KG1 (cell line): ENCODE results near the gene NDUFAF3.
A peak's percentile ranks its signal among the peaks of the same experiment; 100 is the strongest.
"Not testable (repeated sequence)": the region's sequence is repeated elsewhere in the genome, so short reads cannot be mapped to it uniquely, and the experiment has no call there.

Experiments
- DNase-seq: peaks from one replicate; lab custom pipeline; 2025; lab: John Stamatoyannopoulos, UW

The NDUFAF3 gene

DNA sequence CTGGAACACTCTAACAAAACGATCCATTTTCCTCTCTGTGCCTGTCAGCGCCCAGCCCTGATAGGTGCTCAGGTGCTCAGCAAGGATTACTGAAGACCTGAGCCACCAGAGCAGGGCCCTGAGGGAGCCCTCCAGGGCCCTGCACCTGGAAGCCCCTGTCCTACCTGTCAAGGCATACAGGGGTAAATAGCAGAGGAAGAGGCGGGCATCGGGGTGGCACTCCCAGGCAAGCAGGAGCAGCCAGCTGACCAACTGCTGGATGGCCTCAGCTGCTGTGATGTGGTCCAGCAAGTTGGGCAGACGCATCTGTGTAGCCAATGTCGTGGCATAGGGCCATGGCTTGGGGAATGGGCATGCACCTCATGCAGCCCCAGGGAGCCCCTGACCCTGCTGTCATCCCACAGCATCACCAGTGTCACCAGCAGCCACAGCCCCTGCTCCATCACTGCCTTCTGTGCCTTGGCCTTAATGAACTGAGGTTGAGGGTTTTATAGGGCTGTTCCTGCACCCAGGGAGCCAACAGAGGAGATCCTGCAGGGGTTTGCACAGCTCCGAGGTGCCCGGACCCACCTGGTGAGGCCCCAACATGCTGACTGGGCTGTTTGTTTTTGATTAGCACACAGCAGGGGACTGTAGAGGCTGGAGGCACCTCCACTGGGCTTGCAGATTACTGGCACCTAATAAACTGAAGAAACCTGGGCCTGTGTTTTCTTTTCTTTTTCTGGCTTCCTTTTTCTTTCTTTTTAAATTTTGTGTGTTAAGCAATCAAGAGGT, 22.6 kb upstream of the NDUFAF3 start:
- no peak for DNase-seq

DNA sequence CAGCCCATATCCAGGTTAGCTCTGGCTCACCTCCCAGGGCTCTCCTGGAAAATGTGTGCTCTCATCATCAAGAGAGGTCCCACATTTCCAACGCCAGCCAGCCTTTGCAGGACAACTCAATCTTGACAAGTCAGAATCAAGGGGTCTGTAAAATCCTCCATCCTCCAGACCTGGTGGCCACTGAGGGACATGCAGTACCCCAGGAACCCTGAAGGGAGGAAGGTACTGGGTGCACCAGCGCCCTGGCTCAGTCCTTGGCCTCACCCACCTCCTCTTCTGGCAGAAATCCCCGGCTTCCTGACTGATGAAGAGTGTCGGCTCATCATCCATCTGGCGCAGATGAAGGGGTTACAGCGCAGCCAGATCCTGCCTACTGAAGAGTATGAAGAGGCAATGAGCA, 20.8 kb upstream of the NDUFAF3 start:
- no peak for DNase-seq

DNA sequence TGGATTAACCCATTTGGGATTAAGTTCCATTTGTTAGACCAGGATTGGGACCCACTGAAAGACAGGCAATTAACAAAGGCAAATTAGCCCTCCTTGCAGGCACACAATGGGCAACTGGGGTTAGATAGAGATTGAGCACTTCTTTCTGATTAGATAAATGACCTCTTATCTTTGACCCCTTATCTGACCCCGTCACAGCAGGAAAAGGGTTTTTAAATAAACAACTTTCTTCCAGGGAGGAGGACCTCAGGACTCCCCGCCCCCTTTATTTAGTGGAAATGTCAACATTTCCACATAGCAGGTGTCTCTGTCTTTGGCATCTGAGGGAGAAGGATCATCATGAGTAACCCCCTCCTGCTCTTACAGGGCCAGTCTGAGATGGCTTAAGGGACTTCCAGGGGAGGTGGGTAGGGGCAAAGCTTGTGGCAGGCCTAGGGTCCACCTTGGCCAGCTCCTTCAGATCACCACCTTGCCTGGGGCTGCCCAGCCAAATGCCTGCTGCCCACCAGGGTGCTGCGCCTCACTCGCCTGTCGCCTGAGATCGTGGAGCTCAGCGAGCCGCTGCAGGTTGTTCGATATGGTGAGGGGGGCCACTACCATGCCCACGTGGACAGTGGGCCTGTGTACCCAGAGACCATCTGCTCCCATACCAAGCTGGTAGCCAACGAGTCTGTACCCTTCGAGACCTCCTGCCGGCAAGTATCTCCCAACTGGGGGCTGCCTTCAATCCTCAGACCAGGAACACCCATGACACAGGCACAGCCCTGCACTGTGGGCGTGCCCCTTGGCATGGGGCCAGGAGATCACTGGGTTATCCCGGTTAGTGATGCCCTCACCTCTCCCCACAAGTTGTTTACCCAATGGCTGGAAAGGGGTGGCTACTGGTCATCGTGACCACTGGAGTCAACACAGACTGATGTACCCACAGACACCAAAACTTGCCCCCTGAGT, 17.3 kb upstream of the NDUFAF3 start:
- DNase-seq: no peak

DNA sequence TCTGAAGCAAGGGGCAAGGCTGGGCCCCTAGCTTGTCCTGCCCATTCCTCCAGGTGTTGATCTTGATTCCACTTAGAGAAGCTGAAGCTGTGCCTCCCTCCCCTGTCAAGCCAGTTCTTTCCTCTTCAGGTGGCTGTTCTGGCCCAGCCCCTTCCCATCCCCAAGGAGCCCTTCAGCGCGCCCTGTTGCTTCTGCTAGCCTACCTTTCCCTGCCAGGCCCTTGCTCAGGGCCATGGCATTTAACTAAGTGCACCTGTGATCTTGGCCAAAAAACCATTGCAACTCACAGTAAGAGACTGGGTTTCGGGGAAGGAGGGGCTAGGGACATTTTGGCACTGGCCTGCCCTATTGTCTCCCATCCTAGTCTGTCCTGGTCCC, 16.6 kb upstream of the NDUFAF3 start:
- no peak for DNase-seq

DNA sequence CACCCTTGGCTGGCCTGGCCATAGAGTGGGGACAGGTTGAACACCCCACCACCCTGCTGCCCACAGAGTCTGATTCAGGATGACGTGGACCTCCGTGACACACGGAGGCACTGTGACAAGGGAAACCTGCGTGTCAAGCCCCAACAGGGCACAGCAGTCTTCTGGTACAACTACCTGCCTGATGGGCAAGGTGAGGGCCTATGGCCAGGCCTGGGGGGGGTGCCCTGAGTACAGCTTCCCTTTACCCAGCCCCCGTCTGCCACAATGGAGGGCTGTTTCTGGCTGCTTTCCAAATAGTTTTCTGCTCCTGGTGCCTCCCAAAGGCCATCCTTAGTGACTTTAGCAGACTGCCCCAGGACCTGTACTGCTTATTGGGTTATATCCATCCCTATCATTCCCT, 15.9 kb upstream of the NDUFAF3 start:
- DNase-seq: no peak

DNA sequence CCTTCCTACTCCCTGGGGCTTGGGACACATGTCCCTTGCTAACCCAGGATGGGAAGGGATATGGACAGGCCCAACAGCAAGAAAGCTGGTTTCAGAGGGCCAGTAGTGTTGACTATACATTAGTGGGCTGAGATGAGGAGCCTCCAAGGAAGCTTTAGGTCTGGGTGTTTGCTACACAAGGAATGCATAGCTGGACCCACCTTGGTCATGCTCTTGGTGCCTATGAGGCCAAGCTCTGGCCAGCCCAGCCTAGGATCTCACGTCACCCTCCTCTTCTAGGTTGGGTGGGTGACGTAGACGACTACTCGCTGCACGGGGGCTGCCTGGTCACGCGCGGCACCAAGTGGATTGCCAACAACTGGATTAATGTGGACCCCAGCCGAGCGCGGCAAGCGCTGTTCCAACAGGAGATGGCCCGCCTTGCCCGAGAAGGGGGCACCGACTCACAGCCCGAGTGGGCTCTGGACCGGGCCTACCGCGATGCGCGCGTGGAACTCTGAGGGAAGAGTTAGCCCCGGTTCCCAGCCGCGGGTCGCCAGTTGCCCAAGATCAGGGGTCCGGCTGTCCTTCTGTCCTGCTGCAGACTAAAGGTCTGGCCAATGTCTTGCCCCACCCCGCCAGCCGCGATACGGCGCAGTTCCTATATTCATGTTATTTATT, 15.4 kb upstream of the NDUFAF3 start:
- DNase-seq: no peak

DNA sequence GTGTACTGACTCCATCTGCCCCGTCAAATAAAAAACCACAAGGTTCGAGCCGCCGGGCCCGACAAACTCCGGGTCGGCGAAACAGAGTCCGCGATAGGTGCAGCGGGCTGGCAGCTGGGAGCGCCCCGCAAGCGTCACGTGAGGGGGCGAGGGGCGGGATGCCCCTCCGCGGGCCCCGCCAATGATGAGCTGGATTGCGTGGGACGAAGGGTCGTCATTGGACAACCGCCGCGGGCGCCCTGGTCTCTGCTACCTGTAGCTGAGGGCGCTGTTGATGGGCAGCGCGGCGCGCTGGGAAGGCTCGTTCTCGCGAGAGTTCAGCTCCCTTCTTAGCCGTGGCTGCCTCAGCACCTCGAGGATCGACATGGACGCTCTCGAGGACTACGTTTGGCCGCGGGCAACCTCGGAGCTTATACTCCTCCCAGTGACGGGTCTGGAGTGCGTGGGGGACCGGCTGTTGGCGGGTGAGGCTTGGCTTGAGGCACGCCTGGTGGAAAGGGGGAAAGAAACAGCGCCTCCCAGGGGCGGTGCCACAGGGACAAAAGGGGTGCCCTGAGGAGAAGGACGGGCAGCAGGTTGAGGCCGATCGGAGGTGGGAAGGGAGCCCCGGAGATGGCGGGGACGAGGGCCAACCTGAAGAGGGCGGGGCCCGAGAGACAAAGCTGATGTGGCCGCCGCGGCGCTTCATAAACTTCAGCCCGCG, 14.7 kb upstream of the NDUFAF3 start, which contains the start of gene WDR6:
Gene WDR6 (plus strand): TSS at position 324 of the 703 bp plus-strand sequence. CDS start 41 bp downstream, at position 365.
- DNase-seq: peak; percentile 96

DNA sequence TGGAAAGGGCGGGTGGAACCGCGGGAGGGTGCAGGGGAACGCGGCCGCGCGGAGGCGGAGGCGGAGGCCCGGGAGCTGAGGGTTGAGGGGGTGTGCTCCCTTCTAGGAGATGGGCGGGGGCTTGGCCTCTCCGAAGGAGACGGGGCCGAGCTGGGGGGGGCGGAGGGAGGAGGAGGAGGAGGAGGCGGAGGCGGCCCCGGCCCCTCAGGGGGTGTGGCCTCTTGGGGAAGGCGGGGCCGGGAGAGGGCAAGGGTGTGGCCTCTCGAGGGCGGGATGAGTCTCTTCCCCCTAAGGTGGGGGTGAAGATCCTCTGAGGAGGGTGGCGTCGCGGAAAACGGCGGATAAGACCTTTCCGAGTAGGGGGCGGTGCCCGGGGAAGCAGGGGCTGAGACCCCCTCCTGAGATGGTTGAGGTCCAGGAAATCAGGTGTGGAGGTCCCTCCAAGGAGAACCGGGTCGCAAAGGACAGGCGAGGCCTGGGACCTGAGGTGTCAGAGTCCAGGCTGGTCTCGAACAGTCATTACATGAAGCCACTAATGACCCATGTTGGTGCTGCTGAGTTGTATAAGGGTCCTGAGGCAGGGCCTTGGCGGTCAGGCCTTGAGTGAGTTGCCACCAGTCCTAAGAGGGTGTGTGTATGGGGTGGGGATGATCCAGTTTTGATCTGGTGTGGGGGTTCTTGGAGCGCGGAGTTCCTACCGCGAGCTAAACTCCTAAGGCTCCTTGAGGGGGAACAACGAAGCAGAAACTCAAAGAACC, 14.0 kb upstream of the NDUFAF3 start:
- peak; percentile 37 for DNase-seq

DNA sequence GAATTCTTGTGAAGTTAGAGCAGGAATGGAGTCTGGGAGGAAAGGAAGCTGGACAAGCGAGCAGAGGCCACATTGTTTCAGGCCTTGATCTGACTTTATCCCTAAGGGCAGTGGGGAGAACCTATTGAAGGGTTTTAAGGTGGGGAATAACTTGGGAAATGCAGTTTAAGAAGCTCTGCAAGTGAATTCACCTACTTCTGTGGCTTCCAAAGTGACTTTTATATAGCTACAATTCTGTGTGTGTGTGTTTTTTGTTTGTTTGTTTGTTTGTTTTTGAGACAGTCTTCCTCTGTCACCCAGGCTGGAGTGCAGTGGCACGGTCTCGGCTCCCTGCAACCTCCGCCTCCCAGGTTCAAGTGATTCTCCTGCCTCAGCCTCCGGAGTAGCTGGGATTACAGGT, 13.3 kb upstream of the NDUFAF3 start:
- DNase-seq: not testable (repeated sequence)

DNA sequence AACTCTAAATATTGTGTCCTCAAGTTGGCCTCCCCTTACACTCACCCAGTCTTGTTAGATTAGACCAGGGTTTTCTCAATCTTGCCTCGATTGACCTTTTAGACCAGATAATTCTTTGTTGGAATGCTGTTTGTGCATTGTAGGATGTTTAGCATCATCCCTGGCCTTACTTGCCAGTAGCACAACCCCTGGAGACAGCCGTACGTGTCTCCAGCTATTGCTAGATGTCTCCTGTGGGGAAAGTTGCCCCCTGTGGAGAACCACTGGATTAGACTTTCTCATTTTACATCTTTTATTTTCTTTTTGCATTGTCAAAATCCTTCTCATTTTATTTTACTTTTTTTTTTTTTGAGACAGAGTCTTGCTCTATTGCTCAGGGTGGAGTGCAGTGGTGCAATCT, 12.5 kb upstream of the NDUFAF3 start:
- no peak for DNase-seq

DNA sequence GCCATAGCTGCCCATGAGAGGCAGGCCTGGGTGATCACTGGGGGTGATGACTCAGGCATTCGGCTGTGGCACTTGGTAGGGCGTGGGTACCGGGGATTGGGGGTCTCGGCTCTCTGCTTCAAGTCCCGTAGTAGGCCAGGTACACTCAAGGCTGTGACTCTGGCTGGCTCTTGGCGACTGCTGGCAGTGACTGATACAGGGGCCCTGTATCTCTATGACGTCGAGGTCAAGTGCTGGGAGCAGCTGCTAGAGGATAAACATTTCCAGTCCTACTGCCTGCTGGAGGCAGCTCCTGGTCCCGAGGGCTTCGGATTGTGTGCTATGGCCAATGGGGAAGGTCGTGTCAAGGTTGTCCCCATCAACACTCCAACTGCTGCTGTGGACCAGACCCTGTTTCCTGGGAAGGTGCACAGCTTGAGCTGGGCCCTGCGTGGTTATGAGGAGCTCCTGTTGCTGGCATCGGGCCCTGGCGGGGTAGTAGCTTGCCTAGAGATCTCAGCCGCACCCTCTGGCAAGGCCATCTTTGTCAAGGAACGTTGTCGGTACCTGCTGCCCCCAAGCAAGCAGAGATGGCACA, 9.4 kb upstream of the NDUFAF3 start:
- no peak for DNase-seq

DNA sequence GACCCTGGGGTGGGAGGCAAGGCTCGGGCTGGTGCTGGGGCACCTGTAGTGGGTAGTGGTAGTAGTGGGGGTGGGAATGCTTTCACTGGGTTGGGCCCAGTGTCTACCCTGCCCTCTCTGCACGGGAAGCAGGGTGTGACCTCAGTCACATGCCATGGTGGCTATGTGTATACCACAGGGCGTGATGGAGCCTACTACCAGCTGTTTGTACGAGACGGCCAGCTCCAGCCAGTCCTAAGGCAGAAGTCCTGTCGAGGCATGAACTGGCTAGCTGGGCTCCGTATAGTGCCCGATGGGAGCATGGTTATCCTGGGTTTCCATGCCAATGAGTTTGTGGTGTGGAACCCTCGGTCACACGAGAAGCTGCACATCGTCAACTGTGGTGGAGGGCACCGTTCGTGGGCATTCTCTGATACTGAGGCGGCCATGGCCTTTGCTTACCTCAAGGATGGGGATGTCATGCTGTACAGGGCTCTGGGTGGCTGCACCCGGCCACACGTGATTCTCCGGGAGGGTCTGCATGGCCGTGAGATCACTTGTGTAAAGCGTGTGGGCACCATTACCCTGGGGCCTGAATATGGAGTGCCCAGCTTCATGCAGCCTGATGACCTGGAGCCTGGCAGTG, 8.7 kb upstream of the NDUFAF3 start:
- DNase-seq: no peak

DNA sequence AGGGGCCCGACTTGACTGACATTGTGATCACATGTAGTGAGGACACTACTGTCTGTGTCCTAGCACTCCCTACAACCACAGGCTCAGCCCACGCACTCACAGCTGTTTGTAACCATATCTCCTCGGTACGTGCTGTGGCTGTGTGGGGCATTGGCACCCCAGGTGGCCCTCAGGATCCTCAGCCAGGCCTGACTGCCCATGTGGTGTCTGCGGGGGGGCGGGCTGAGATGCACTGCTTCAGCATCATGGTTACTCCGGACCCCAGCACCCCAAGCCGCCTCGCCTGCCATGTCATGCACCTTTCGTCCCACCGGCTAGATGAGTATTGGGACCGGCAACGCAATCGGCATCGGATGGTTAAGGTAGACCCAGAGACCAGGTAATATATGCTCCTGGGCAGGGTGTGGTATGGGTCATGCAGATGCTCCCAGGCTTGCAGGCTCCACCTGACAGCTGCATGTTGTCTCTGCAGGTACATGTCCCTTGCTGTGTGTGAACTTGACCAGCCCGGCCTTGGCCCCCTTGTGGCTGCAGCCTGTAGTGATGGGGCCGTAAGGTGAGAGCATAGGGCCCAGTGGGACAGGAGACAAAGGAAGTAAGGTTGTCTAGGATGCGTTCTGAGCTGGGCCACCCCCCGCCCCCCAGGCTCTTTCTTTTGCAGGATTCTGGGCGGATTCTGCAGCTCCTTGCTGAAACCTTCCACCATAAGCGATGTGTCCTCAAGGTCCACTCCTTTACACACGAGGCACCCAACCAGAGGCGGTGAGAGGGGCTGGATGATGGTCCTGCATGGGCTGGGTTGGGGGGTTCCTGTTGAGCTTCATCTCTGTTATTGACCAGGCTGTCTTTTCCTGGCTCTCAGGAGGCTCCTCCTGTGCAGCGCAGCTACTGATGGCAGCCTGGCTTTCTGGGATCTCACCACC, 7.9 kb upstream of the NDUFAF3 start:
- no peak for DNase-seq

DNA sequence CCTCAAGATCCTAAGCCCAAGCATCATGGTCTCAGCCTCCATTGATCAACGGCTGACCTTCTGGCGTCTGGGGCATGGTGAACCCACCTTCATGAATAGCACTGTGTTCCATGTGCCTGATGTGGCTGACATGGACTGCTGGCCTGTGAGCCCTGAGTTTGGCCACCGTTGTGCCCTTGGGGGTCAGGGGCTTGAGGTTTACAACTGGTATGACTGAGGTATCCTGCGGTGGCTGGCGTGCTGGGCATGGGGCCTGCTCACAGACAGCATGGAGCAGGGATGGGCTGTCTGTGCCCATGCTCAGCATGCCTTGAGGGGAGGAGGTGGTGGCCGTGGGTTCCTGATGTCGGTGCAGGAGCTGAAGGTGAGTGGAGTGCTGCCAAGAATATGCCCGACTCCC, 6.8 kb upstream of the NDUFAF3 start:
- no peak for DNase-seq

DNA sequence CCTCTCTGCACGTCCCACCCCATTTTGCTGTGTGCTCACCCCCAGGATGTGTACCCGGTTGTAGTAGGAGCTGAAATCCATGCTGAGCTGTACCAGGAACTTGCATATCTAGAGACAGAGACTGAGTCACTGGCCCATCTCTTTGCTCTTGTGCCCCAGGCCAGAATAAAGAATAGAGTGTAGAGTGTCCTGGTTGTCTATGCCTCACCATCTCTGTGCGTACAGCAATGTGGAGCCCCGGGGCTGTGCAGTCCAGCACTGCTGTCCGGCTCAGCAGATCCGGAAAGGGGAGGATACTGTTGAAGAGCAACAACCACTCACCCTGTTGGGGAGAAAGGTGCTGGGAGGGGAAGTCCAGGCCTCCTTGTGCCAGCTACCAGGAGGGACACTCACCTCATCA, 6.2 kb upstream of the NDUFAF3 start:
- no peak for DNase-seq

DNA sequence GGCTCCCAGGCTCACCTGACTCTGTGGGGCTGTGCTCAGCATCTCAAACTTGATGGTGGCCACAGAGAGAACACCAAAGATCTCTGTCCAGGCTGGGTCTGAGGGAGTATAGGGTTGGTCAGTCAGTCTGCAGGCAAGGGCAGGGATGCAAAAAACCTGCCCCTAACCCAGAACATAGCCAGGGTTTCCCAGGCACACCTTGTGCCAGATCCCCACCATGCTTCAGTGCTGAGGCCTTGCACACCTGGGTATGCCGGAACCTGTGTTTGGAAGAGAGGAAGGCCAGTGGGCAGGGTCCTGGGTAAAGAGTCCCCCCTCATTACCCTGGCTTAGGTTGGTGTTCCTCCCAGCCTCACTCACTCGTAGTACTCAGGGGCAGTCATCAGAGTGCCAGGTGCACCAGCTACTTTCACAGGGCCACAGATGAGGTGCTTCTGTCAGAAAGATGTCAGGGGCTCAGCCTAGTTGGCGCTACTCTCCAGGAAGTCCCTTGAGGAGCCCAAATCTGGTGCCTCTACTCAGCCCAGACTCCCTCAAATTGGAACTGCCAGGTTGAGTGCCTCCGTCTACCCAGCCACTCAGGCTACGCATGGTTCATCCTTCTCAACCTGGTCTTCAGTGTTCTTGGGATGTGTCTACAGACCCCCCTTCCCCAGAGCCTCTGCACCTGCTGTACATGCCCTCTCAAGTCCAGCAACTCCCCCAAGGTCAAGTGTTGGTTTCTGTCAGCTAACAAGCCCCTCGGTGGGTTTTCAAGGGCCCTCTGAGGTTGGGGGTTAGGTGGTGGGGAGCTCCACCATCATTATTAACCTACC, 5.3 kb upstream of the NDUFAF3 start:
- DNase-seq: no peak

DNA sequence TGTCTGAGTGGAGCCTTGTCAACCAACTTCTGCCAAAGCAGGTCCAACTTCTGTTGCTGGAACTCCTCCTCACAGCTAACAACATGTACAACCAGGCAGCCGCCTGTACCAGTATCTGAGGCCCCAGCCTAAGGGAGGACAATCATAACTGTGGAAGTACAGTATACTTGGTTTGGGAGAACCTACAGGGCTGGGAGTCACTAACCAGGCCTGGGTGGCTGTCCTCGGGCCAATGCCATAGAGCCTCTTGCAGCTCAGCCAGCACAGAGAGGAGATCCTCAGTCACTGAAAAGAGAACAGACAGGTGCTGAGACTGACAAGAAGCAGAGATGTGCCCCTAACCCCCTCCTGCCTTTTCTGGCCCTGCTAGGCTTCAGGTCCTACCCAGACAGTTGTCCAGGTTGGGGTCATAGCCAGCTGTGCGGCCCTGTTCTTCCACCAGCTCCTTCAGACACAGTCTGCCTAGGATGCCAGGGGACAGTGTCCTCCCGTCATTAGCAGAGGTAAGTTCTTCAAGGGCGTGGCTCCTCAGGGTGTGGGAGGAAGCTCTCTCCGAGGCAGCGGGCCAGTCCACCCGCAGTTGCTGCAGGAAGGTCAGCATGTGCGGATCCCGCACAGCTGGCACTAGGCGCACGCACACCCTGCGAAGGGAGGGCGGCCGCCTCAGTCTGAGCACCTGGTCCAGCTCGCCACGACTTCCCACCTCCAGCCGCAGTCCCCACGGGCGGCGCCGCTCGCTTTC, 4.5 kb upstream of the NDUFAF3 start:
- DNase-seq: no peak
